ENCODE results near the gene ZNF592.
"Not testable (repeated sequence)": the region's sequence is repeated elsewhere in the genome, so short reads cannot be mapped to it uniquely, and the experiment has no call there.

DNA sequence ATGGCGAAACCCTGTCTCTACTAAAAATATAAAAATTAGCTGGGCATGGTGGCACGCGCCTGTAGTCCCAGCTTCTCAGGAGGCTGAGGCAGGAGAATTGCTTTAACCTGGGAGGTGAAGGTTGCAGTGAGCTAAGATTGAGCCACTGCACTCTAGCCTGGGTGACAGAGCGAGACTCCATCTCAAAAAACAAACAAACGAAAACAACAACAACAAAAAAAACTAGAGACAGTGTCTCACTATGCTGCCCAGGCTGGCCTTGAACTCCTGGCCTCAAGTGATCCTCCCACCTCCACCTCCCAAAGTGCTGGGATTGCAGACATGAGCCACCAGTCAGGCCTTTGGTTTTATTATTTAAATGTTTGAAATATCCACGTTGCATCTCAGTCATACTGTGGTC, 3.3 kb downstream of the ZNF592 start:
- TF ChIP-seq, protein P1, sequence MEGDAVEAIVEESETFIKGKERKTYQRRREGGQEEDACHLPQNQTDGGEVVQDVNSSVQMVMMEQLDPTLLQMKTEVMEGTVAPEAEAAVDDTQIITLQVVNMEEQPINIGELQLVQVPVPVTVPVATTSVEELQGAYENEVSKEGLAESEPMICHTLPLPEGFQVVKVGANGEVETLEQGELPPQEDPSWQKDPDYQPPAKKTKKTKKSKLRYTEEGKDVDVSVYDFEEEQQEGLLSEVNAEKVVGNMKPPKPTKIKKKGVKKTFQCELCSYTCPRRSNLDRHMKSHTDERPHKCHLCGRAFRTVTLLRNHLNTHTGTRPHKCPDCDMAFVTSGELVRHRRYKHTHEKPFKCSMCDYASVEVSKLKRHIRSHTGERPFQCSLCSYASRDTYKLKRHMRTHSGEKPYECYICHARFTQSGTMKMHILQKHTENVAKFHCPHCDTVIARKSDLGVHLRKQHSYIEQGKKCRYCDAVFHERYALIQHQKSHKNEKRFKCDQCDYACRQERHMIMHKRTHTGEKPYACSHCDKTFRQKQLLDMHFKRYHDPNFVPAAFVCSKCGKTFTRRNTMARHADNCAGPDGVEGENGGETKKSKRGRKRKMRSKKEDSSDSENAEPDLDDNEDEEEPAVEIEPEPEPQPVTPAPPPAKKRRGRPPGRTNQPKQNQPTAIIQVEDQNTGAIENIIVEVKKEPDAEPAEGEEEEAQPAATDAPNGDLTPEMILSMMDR (IDR thresholded peaks at IDR 0.05): not testable (repeated sequence)
- not testable (repeated sequence) for TF ChIP-seq POLR2A (IDR thresholded peaks at IDR 0.05); EP300 (IDR thresholded peaks at IDR 0.05; ENCODE audit: low read depth)

Measured in transverse colon (tissue), 3 donors.